CD4-positive, alpha-beta T cell treated with Interleukin-15 for 1 hour (primary cell): Measurements from ENCODE around the gene TRNP1.

Experiments used
- DNase-seq: peaks from one replicate; pipeline ENCODE4 v3.0.0-alpha.2; 2020

Gene TRNP1

GRCh38 chr1:27029517-27029916, 36.0 kb downstream of the TRNP1 start:
- DNase-seq = no peak

- DNase-seq = no peak
Observed at GRCh38 chr1:27031235-27032118, 38.0 kb downstream of the TRNP1 start.

GRCh38 chr1:27032119-27032461, 38.6 kb downstream of the TRNP1 start:
- DNase-seq = no peak

- DNase-seq = no peak
Observed at GRCh38 chr1:27033043-27033746, 39.7 kb downstream of the TRNP1 start.

GRCh38 chr1:27035344-27035743, 41.9 kb downstream of the TRNP1 start:
- DNase-seq = no peak

GRCh38 chr1:27036718-27037117, 43.2 kb downstream of the TRNP1 start:
- DNase-seq = no peak

GRCh38 chr1:27037518-27037917, 44.0 kb downstream of the TRNP1 start:
- no peak for DNase-seq

- DNase-seq = no peak
Observed at GRCh38 chr1:27038020-27038419, 44.5 kb downstream of the TRNP1 start.

GRCh38 chr1:27042670-27043069, 49.2 kb downstream of the TRNP1 start:
- no peak for DNase-seq

- DNase-seq = peak; percentile 75
Observed at GRCh38 chr1:27044613-27045151, 51.2 kb downstream of the TRNP1 start.

- peak; percentile 41 for DNase-seq
Observed at GRCh38 chr1:27045973-27046558, 52.6 kb downstream of the TRNP1 start.

GRCh38 chr1:27047914-27048313, 54.4 kb downstream of the TRNP1 start:
- no peak for DNase-seq

- no peak for DNase-seq
Observed at GRCh38 chr1:27049100-27049499, 55.6 kb downstream of the TRNP1 start.

- no peak for DNase-seq
Observed at GRCh38 chr1:27049607-27050006, 56.1 kb downstream of the TRNP1 start.
